Measurements from ENCODE around the gene LMTK2.

Gene LMTK2

GRCh38 chr7:98138672-98139071, 32.0 kb downstream of the LMTK2 start:
- DNase-seq = no peak

DNA sequence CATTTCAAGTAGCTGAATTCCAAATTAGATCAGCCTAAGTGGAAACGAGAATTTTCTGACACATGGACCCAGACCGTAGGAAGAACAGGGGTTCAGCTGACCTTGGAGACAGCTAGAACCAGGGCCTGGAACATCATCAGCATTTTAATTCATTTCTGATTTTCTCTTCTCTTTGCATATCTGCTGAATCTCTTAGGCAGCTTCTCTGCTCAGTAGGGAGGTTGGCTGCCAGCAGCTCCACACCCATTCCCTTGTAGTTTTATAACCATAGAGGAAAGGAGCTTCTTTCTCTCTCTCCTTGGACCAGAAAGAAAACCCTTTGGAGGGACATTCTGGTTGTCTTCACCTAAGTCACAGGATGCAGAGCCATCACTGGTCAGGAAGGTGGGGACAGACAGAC, 36.0 kb downstream of the LMTK2 start:
- no peak for DNase-seq

GRCh38 chr7:98148607-98149006, 41.9 kb downstream of the LMTK2 start:
- DNase-seq = no peak

DNA sequence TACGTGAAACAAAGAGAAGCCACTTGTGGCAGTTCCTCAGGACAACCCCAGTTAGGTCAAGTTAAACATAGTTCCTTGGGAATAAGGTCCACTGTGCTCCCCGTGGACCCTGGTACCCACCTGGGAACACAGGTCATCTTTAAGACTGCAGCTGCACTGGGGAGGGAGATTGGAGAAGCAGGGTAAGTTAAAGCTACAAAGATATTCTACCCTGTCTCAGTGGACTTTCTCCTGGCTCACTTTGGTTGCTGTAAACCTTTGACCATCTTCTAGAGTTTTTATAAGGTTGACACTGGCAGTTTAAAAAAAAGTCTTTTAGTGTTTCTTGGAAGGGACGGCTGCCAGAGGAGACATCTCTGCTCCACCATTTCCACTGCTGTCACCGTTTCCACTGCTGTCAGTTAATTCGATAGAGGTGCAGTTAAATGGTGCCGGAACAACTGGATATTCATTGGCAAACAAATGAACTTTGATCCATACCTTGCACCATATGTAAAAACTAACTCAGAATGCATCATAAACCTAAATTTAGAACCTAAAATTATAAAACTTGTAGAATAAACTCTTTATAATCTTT, 42.5 kb downstream of the LMTK2 start:
- DNase-seq = no peak

DNA sequence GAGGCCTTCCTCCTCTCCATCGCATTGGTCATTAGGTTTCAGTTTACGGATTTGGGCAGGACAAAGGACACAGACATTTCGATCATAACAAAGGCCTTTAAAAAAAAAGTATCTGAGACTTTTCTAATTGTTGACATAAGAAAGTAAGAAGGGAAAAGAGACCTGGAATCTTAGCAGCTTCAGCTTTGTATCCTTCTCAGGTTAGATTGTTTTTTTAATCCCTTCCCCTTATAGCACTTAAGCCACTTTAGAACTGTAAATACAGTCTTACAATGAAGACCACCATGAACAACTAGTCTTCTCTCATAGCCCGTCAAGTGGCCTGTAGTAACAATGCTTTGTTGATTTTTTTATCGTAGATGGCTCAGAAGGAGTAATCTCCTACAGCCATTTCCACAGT, 45.2 kb downstream of the LMTK2 start:
- no peak for DNase-seq

DNA sequence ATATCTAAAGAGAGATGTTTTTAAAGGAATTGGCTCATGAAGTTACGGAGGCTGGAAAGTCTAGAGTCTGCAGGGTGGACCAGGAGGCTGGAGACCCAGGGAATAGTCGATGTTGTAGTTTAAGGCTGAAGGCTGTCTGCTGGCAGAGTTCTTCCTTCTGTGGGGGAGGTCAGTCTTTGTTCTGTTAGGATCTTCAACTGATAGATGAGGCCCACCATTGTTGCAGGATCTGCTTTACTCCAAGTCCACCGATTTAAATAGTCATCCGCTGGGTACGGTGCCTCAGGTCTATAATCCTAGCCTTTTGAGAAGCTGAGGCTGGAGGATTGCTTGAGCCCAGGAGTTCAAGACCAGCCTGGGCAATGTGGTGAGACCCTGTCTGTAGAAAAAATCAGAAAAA, 50.0 kb downstream of the LMTK2 start:
- no peak for DNase-seq

- no peak for DNase-seq
Observed at GRCh38 chr7:98157761-98158160, 51.1 kb downstream of the LMTK2 start.

- DNase-seq = no peak
Observed at GRCh38 chr7:98162758-98163157, 56.1 kb downstream of the LMTK2 start.

GRCh38 chr7:98163269-98163668, 56.6 kb downstream of the LMTK2 start:
- no peak for DNase-seq

DNA sequence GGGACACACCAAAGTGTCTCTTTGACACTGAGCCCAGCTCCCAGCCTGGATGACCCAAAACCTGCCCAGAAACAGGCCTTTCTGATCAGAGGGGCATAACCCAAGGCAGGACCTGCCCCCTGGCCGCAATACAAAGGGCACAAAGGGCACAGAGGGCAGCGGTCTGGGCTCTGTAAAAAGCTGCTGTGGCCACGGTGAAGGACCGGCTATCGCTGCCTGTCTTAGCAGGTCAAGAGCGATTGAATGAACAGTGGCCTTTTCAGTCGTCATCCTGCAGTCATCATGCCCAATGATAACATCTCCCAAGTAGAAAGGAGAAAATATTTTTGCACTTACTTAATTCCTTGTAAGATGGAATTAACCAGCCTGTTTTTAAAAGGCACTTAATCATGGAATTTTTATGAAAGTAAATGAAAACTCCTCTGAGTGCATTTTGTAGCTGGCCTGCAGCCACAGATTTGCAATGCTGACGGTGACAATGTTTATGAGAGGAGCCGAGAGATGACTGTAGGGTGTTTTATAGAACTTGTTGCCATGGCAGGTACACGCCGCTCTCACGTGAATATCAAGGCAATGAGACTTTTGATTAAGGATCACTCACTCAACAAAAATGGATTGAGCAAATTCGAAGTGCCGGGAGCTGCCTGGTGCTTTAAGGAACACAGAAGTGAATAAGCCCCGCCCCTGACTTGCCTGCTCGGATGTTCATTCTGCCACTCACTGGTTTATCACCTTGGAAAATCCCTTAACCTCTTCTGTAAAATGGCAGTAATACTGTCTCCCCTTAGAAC, 57.2 kb downstream of the LMTK2 start:
- DNase-seq = no peak

- DNase-seq = no peak
Observed at GRCh38 chr7:98165827-98166667, 59.4 kb downstream of the LMTK2 start.

DNA sequence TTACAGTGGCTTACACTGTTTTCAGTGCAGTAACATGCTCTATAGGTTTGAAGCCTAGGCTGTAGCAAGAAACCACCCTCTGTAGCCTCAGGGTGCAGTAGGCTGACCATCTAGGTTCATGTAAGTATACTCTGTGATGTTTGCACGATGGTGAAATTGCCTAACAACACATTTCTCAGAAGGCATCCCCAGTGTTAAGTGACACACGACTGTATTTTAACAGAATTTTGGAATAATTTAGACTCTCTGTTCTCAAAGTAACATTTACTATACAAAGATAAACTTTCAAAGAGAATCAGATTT, 60.0 kb downstream of the LMTK2 start:
- DNase-seq = no peak

DNA sequence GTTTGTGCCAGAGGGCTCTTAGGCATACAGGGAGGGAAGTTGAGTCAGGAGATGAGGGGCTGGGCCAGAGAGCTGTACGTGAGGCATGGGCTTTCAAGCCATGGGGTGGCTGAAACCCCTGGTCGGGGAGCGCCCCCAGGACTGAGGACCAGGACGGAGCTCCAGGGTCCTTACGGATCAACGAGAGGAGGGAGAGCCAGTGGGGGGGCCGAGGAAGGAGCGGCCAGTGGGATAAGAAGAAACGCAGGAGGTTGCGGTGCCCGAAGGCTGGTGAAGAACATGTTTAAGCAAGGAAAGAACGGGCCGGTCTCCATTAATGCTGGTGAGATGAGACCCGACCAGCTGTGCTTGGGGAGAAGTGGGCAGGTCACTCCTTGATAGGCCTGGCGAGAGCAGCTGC, 61.0 kb downstream of the LMTK2 start:
- no peak for DNase-seq

GRCh38 chr7:98168181-98168903, 61.7 kb downstream of the LMTK2 start:
- peak; percentile 48 for DNase-seq

DNA sequence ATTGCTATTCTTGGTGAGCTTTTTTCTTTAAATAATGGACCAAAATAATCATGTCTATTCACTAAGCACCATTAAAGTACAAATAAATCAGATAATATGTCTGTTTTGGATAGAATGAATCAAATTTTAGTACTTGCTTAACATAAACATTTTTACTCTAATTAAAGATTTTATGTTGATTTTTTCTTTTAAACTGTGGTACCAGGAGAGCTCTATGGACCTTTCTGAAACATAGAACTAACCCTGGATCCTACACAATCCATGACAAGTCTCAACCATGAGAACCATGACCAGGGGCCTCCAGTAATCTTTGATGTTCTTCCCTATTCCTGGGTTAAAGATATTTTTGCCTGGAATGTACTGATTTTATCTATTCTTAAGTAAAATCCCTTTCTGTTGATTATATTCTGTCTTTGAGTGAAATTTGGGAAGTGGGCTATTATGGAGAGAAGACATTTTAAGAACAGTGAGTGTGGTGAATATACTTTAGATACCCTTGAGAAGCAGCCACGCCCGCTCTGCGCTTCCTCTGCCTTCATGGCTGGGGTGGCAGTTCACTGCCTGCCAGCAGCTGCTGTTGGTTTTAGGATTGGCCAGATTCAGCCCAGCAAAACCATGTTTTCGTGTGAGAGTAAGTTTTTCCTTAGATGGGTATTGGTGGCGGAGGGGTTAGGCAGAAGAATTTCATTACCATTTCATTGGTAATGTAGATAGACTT, 62.4 kb downstream of the LMTK2 start:
- no peak for DNase-seq

- no peak for DNase-seq
Observed at GRCh38 chr7:98170966-98171365, 64.3 kb downstream of the LMTK2 start.

- DNase-seq = no peak
Observed at GRCh38 chr7:98171449-98171848, 64.8 kb downstream of the LMTK2 start.

DNA sequence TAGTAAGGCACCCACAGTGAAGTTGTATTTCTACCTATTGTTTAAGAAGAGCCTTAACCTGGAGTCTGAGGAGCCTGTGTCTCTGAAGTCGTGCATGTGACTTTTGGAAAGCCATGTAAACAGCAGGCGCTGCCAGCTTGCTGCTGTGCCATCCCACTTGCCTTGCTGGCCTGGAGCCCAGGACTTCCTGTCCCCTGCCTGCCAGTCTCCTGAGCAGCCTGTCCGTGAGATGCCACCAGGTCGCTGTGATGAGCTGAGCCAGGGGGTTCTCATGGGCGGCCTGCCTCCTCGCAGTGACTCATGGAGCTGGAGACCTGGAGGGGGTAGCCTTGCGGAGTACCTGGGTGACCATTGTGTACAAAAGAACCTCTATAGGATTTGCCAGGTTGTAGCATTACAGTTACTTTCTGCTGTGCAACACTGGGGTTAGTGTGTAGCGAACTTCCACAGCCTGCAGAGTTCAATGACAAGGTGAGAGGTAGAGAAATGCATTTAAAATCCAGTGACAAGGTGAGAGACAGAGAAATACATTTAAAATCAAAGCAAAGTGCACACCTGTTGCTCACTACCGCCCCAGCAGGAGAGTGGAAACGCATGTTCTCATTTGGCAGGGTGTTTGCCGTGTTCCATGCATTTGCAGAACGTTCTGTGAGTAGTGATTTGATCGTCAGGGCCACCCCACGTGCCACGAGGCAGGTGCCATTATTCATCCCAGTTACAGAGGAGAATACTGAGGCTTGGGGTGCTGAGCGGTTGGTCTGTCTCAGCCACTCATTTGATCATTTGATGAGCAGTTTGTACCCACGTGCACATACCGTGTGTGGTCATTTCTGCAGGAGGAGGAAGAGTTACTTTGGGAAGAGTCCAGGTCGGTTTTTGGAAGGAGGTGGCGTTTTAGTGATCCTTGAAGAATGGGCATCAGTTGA, 67.9 kb downstream of the LMTK2 start:
- DNase-seq = no peak

DNA sequence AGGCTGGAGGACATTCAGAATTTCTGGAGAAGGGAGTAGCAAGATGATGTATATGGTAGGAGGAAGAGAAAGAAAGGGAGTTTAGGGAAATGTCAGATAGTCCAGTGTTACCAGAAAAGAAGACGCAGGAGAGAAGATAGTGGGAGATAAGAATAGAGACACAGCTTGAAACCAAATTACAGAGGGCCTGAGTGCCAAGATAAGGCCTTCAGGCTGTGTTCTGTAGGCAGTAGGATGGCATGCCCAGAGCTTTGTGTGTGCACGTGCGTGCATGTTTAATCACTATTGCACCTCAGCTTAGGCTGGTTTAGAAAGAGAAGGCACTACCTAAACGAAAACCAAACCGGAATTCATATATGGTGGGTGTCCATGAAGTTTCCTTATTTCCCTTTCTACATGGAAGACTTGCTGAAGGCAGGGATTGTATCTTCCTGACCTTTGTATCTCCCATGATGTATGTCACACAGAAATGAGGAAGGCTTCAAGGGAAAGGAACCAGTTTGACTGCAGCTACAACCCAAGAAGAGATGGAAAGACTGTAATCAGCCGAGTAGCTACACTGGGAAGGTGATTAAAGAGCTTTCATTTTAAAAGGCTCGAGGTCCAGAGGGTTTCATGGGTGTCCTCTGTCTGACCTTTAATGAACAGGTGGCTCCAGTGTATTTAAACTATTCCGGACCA, 68.7 kb downstream of the LMTK2 start:
- DNase-seq = no peak

DNA sequence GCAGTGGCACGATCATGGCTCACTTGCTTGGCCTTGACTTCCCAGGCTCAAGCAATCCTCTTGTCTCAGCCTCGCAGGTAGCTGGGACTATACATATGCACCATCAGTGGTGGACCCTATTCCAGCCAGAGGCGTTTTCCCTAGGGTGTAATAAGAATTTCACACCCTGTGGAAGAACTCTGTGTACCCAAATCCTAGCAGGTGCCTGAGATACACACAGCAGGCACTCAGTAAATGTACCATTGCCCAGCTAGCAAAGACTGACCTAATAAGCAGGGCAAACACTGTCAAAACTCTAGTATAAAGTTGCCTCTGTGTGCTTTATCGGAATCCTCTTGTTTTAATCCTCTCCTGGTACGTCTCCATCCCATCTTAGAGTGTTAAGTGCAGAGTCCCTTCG, 70.9 kb downstream of the LMTK2 start:
- no peak for DNase-seq

- DNase-seq = no peak
Observed at GRCh38 chr7:98178321-98178720, 71.7 kb downstream of the LMTK2 start.
